ENCODE data around the gene TUBA1B.

DNA sequence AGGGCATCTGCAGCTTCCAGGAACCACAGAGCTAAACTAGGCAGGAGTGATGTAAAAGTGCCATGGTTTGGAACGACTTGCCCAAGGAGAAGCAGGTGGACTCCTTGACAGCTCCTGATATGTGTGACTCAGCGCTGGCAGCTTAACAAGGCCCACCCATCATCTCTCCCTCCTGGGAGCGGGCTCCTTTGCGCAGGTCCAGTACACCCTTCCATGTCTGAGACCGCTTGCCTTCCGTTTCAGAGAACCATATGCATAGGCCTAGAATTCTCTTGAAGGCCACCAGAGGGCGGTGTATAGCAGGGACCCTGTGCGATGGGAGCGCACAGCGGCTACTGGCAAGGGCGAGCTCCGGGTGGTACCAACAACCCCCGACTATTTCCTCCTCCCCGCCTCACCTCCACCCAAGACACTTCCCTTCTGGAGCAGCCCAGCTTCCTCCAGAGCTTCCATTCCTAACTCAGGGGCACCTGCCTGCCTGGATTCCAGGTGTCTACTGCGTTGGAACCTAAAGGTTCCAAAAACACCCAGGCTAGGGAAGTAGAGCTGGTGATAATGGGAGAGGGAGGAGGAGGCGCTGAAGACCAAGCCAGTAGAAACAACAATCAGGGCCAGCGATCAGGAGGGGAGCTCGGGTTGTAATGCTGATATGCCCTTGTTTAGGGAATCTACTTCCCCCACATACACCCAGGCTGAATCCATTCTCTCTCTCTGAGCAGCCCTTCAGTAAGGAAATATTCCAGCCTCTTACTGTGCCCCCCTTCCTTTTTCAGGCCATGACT lies 42.9 kb downstream of the TUBA1B start:
- TF ChIP-seq CSDC2 (CRISPR knock-in tag; IDR thresholded peaks at IDR 0.05) (no peak), ZFP30 (CRISPR knock-in tag; IDR thresholded peaks at IDR 0.05) (no peak), ESRRG (CRISPR knock-in tag; IDR thresholded peaks at IDR 0.05) (no peak), OSR1 (CRISPR knock-in tag; IDR thresholded peaks at IDR 0.05) (no peak), CREB5 (CRISPR knock-in tag; IDR thresholded peaks at IDR 0.05; ENCODE audit: low read depth) (no peak), ARNTL (CRISPR knock-in tag; IDR thresholded peaks at IDR 0.05; ENCODE audit: borderline replicate concordance, low read depth) (no peak)
- TF ChIP-seq, protein P1, sequence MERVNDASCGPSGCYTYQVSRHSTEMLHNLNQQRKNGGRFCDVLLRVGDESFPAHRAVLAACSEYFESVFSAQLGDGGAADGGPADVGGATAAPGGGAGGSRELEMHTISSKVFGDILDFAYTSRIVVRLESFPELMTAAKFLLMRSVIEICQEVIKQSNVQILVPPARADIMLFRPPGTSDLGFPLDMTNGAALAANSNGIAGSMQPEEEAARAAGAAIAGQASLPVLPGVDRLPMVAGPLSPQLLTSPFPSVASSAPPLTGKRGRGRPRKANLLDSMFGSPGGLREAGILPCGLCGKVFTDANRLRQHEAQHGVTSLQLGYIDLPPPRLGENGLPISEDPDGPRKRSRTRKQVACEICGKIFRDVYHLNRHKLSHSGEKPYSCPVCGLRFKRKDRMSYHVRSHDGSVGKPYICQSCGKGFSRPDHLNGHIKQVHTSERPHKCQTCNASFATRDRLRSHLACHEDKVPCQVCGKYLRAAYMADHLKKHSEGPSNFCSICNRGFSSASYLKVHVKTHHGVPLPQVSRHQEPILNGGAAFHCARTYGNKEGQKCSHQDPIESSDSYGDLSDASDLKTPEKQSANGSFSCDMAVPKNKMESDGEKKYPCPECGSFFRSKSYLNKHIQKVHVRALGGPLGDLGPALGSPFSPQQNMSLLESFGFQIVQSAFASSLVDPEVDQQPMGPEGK (CRISPR knock-in tag; IDR thresholded peaks at IDR 0.05; ENCODE audit: borderline replicate concordance): no peak
